Astrocyte (in vitro differentiated cells and primary cell): ENCODE data around the gene EMC7. TPM values are rescaled to one million over a fixed set of nuclear protein-coding genes. Genes with fewer than 3 reads are reported as not detected.
A peak's percentile ranks its signal among the peaks of the same experiment; 100 is the strongest.

Experiments used
- DNase-seq: peaks from one replicate; pipeline ENCODE4 v3.0.0-alpha.2; 2010; ENCODE audit warnings: low read depth
- FAIRE-seq: peaks from 2 replicates; lab custom pipeline; 2011; peaks lifted over from hg19 to GRCh38; lab: Jason Lieb, UNC
- H2AFZ ChIP-seq: 2 replicates; pipeline ENCODE4 v1.6.0; 2012; ENCODE audit warnings: low read depth, low read length, inconsistent platforms
- H3K27ac ChIP-seq: 2 replicates; pipeline ENCODE4 v1.5.1; 2011; ENCODE audit warnings: low read depth, low read length, inconsistent platforms
- H3K27me3 ChIP-seq: 2 replicates; pipeline ENCODE4 v1.6.0; 2011; ENCODE audit warnings: low read length, inconsistent platforms; ENCODE audit not compliant: insufficient read depth
- H3K36me3 ChIP-seq: 2 replicates; pipeline ENCODE4 v1.5.1; 2011; ENCODE audit warnings: low read length, inconsistent platforms; ENCODE audit not compliant: insufficient read depth
- H3K4me1 ChIP-seq: 2 replicates; pipeline ENCODE4 v1.5.1; 2011; ENCODE audit warnings: low read length, inconsistent platforms; ENCODE audit not compliant: insufficient read depth
- H3K4me2 ChIP-seq: 2 replicates; pipeline ENCODE4 v1.6.0; 2012; ENCODE audit warnings: low read length, inconsistent platforms
- H3K4me3 ChIP-seq: 2 replicates; pipeline ENCODE4 v1.5.1; 2011; ENCODE audit warnings: low read depth, mild to moderate bottlenecking, low read length, inconsistent platforms; ENCODE audit not compliant: insufficient read depth
- H3K79me2 ChIP-seq: 2 replicates; pipeline ENCODE4 v1.6.0; 2012; ENCODE audit warnings: mild to moderate bottlenecking, low read length, inconsistent platforms; ENCODE audit not compliant: insufficient read depth
- H3K9ac ChIP-seq: 2 replicates; pipeline ENCODE4 v1.6.0; 2012; ENCODE audit warnings: mild to moderate bottlenecking, low read length, inconsistent platforms
- H3K9me3 ChIP-seq: 2 replicates; pipeline ENCODE4 v1.5.1; 2012; ENCODE audit warnings: low read depth, mild to moderate bottlenecking, low read length, inconsistent platforms; ENCODE audit not compliant: insufficient read depth
- H4K20me1 ChIP-seq: 2 replicates; pipeline ENCODE4 v1.6.0; 2012; ENCODE audit warnings: low read length, inconsistent platforms; ENCODE audit not compliant: insufficient read depth
- H3K27ac Mint-ChIP-seq: one replicate; pipeline ENCODE4 v1.8.0; 2021; ENCODE audit warnings: mild to moderate bottlenecking, mixed read lengths; ENCODE audit not compliant: unreplicated experiment
- H3K27me3 Mint-ChIP-seq: one replicate; pipeline ENCODE4 v1.8.0; 2021; ENCODE audit warnings: low read depth, mixed read lengths; ENCODE audit not compliant: unreplicated experiment
- H3K36me3 Mint-ChIP-seq: one replicate; pipeline ENCODE4 v1.8.0; 2021; ENCODE audit warnings: low read depth, mixed read lengths; ENCODE audit not compliant: unreplicated experiment
- H3K4me1 Mint-ChIP-seq: one replicate; pipeline ENCODE4 v1.8.0; 2021; ENCODE audit warnings: low read depth, mixed read lengths; ENCODE audit not compliant: unreplicated experiment
- H3K4me3 Mint-ChIP-seq: one replicate; pipeline ENCODE4 v1.8.0; 2021; ENCODE audit warnings: mild to moderate bottlenecking, moderate library complexity, mixed read lengths; ENCODE audit not compliant: unreplicated experiment
- H3K9me3 Mint-ChIP-seq: one replicate; pipeline ENCODE4 v1.8.0; 2021; ENCODE audit warnings: mild to moderate bottlenecking, mixed read lengths; ENCODE audit not compliant: unreplicated experiment
- EZH2 ChIP-seq: IDR thresholded peaks from 2 replicates; pipeline ENCODE4 v1.6.1; 2012; ENCODE audit warnings: mild to moderate bottlenecking, low read length, inconsistent platforms; ENCODE audit not compliant: insufficient read depth
- total RNA-seq: library from RNA; stranded (reverse); gene quantifications from 2 replicates; pipeline ENCODE4 v1.2.1, GENCODE V29; 2021
- TF ChIP-seq, protein P1 (sequence below): IDR thresholded peaks from 2 replicates; pipeline ENCODE4 v1.5.1; 2011; ENCODE audit warnings: low read depth, mild to moderate bottlenecking, inconsistent platforms, low read length, moderate library complexity; ENCODE audit not compliant: insufficient read depth

Gene EMC7
- total RNA-seq, 1 donor from 2014 or later, result 120 TPM

DNA sequence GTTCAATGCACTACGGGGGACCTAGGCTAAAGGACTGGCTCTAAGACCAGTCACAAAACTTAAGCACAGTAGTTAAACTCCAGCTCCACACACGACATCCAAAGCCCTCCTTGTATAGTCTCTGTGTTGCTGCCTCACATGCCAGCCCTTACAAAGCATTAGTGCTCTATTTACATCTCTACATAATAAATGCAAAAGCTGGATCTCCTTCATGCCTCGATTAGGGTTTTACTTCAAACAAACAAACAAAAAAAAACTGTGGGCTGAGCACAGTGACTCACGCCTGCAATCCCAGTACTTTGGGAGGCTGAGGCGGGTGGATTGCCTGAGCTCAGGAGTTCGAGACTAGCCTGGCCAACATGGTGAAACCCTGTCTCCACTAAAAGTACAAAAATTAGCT lies 9.8 kb upstream of the EMC7 start:
- Histone ChIP-seq H4K20me1 (no peaks in the 10 kb centered on the region), H3K4me2 (no peak overlapping the region), H2AFZ (no peak overlapping the region), H3K4me3 (no peak overlapping the region), H3K79me2 (no peaks in the 10 kb centered on the region), H3K36me3 (no peaks in the 10 kb centered on the region), H3K4me1 (no peaks in the 10 kb centered on the region), H3K27me3 (no peaks in the 10 kb centered on the region), H3K27ac (no peak overlapping the region), H3K9ac (no peak overlapping the region), H3K9me3 (no peaks in the 10 kb centered on the region)
- no peaks in the 10 kb centered on the region for H3K9me3 Mint-ChIP-seq
- FAIRE-seq (no peak), DNase-seq (no peak)
- H3K4me1 Mint-ChIP-seq, result no peaks in the 10 kb centered on the region
- H3K4me3 Mint-ChIP-seq, result no peak overlapping the region
- H3K27me3 Mint-ChIP-seq, result no peaks in the 10 kb centered on the region
- peaks cover 2% of the 10 kb centered on the region for H3K36me3 Mint-ChIP-seq
- no peak overlapping the region for H3K27ac Mint-ChIP-seq
- TF ChIP-seq EZH2, result no peak
- TF ChIP-seq, protein P1, sequence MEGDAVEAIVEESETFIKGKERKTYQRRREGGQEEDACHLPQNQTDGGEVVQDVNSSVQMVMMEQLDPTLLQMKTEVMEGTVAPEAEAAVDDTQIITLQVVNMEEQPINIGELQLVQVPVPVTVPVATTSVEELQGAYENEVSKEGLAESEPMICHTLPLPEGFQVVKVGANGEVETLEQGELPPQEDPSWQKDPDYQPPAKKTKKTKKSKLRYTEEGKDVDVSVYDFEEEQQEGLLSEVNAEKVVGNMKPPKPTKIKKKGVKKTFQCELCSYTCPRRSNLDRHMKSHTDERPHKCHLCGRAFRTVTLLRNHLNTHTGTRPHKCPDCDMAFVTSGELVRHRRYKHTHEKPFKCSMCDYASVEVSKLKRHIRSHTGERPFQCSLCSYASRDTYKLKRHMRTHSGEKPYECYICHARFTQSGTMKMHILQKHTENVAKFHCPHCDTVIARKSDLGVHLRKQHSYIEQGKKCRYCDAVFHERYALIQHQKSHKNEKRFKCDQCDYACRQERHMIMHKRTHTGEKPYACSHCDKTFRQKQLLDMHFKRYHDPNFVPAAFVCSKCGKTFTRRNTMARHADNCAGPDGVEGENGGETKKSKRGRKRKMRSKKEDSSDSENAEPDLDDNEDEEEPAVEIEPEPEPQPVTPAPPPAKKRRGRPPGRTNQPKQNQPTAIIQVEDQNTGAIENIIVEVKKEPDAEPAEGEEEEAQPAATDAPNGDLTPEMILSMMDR, result no peak

DNA sequence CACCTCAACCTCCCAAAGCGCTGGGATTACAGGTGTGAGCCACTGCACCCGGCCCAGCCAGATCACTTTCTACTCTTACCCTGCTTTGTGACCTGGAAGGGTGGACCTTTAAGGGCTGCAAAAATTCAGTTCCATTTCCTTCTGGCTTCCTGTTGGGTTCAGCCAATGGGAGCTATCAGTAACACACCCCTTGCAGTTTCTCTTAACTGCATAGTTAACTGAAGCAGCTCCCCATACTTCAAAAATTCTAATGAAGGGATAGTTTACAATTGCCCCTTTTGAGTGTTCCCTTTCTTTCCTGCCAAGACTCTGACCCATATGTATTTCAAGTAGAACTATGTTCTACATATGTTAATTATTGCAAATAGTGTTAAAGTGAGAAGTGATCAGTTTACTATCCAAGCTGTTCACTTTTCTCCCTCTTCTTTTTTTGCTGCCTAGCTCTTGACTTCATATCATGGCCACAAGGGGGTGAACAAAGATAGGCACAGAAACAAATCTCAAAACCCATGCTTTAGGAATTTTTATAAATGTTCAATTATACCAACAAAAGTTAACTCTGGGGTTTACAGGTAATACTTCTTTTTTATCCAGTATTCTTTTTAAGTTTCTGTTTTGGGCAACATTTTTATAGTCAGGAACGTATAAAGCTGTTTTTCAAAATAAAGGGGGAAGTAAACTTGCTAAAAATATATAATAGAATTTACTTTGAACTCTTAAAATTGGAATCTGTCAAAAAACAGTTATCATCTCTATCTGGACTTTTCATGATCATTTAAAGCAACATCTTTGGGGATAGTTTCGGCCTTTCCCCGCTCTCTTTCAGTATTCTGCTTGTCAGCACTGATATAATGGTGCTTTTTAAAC lies 8.4 kb upstream of the EMC7 start:
- Histone ChIP-seq H3K79me2 (no peaks in the 10 kb centered on the region), H3K4me1 (no peaks in the 10 kb centered on the region), H3K27me3 (no peaks in the 10 kb centered on the region), H4K20me1 (no peaks in the 10 kb centered on the region), H3K4me2 (no peak overlapping the region), H2AFZ (no peak overlapping the region), H3K36me3 (no peaks in the 10 kb centered on the region), H3K4me3 (no peak overlapping the region), H3K9ac (no peak overlapping the region), H3K9me3 (no peaks in the 10 kb centered on the region), H3K27ac (no peak overlapping the region)
- no peak for TF ChIP-seq EZH2
- TF ChIP-seq, protein P1, result peak; percentile 81
- H3K9me3 Mint-ChIP-seq, result no peaks in the 10 kb centered on the region
- FAIRE-seq (no peak), DNase-seq (peak; percentile 6)
- no peak overlapping the region for H3K27ac Mint-ChIP-seq
- H3K4me3 Mint-ChIP-seq, result peak overlapping the region; percentile 13
- H3K4me1 Mint-ChIP-seq, result no peaks in the 10 kb centered on the region
- no peaks in the 10 kb centered on the region for H3K27me3 Mint-ChIP-seq
- peaks cover 2% of the 10 kb centered on the region for H3K36me3 Mint-ChIP-seq

DNA sequence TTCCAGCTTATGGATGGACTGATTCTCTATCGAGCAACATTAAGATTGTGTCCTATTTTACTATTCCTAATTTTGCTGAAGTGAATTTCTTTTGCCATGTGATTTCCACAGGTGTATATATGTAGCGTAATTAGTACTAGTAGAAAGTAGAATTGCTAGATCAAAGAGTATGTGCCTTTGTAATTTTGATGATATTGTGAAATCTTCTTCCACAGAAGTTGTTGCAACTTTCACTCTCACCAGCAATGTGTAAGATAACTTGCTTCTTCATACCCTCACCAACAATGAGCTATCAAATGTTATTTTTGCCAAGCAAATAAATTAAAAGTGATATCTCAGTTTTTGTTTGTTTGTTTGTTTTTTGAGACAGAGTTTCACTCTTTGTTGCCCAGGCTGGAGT lies 5.7 kb upstream of the EMC7 start:
- DNase-seq (no peak), FAIRE-seq (no peak)
- no peak overlapping the region for H2AFZ ChIP-seq
- H3K79me2 ChIP-seq, result peaks cover 8% of the 10 kb centered on the region
- H3K9me3 Mint-ChIP-seq, result no peaks in the 10 kb centered on the region
- H3K27me3 Mint-ChIP-seq, result no peaks in the 10 kb centered on the region
- peaks cover 4% of the 10 kb centered on the region for H3K4me1 ChIP-seq
- H3K4me3 Mint-ChIP-seq, result no peak overlapping the region
- H4K20me1 ChIP-seq, result no peaks in the 10 kb centered on the region
- H3K9ac ChIP-seq, result no peak overlapping the region
- TF ChIP-seq, protein P1, result no peak
- no peak for TF ChIP-seq EZH2
- no peaks in the 10 kb centered on the region for H3K36me3 ChIP-seq
- H3K27me3 ChIP-seq, result no peaks in the 10 kb centered on the region
- H3K4me3 ChIP-seq, result no peak overlapping the region
- no peak overlapping the region for H3K27ac ChIP-seq
- no peak overlapping the region for H3K27ac Mint-ChIP-seq
- H3K4me1 Mint-ChIP-seq, result peaks cover 2% of the 10 kb centered on the region
- peaks cover 5% of the 10 kb centered on the region for H3K36me3 Mint-ChIP-seq
- no peak overlapping the region for H3K4me2 ChIP-seq
- H3K9me3 ChIP-seq, result no peaks in the 10 kb centered on the region
